NT2/D1 (cell line): ENCODE data around the gene RIC1.
"Not testable (repeated sequence)": the region's sequence is repeated elsewhere in the genome, so short reads cannot be mapped to it uniquely, and the experiment has no call there.

ENCODE experiments used
- YY1 ChIP-seq: IDR thresholded peaks from 2 replicates; pipeline ENCODE4 v1.6.1; 2011; ENCODE audit not compliant: insufficient read length, insufficient read depth
- ZNF274 ChIP-seq: IDR thresholded peaks from 2 replicates; pipeline ENCODE4 v1.6.1; 2011; ENCODE audit warnings: mild to moderate bottlenecking, low read depth, low read length

DNA sequence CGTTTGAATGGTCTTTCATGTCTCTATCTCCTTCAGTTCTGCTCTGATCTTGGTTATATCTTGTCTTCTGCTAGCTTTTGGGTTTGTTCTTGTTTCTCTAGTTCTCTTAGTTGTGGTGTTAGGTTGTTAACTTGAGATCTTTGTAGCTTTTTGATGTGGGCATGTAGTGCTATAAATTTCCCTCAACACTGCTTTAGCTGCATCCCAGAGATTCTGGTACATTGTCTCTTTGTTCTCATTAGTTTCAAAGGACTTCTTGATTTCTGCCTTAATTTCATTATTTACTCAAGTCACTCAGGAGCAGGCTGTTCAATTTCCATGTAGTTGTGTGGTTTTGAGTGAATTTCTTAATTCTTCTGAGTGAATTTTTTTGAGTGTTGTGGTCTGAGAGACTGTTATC is 33.9 kb downstream of the RIC1 start:
- TF ChIP-seq ZNF274, YY1: not testable (repeated sequence)
